Activated CD4-positive, alpha-beta T cell treated with anti-CD3 and anti-CD28 coated beads, Interleukin-2, amount 50 U/mL, for 16 hours (primary cell): Measurements from ENCODE around the gene MOB3C.

Experiments
- DNase-seq: peaks from one replicate; pipeline ENCODE4 v3.0.0-alpha.2; 2020

Gene MOB3C

DNA sequence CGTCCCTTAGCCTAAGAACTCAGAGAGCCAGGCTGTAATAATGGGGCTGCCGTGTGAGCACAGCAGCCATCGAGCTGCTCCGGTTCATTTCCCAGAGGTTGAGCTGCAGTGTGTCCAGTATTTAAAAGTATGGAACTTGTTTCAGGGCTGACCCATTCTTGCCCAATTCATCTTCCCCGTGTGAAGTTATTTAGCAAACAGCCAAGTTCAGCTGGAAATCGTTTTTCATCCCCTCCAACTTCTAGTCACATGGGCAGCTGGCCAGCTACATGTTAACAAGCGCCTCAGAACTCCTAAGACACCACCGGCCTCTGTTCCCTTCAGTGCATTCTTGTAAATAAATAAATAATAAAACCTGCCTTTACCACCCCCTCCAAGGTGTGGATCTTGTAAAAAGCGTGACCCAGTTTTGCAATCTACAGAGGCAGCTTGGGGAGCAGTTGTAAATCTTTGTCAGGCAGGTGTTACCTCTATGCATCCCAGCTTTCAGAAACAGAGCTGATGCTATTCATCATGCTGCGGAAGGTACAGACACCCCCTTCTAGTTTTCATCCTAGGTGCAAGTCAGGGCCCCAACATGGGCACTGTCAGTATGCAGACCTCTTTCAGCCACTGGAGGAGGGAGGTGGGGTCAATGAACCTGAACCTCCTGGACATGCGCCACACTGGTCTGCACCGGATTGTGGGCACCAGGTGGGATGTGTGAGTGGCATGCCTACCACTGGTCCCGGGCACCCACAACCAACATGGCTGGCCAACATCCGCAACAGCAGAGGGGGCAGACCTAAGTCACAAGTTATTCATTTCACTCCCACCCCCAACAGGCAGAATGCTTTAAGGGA, 46.5 kb downstream of the MOB3C start:
- DNase-seq, result no peak

DNA sequence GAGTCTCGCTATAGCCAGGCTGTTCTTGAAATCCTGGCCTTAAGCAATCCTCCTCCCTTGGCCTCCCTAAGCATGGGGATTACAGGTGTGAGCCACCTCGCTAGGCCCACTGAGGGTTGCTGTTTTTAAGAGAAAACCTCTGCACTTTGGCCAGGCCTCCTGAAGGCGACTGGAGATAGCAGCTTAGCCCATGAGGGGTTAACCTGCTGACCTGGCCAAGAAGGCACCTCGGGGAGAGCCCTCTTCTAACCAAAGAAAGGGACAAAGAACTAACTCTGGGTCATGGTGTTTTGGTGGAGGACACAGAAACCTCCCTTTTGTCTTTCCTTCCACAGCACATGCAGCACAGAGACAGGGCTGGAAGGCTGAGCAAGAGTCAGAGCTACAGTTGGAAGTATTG, 47.5 kb downstream of the MOB3C start:
- no peak for DNase-seq

DNA sequence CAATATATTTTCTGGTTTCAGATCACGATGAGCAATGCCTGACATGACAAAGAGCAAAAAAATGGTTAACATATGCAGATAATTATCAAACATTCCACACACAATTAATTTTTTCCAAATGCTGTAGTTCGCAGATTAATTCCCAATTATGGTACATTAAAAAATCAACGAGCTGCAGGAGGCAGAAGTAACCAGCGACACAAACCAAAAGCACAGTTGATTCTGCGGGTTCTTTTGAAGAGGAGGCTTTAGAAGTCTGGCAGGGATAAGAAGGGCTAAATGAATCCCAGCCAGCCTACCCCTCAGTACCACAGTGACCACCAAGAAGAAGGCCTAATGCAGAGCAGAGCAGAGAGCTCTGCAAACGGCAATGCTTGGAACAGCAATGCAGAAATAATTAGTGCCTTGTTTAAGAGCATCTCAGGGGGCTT, 48.1 kb downstream of the MOB3C start:
- DNase-seq, result no peak

DNA sequence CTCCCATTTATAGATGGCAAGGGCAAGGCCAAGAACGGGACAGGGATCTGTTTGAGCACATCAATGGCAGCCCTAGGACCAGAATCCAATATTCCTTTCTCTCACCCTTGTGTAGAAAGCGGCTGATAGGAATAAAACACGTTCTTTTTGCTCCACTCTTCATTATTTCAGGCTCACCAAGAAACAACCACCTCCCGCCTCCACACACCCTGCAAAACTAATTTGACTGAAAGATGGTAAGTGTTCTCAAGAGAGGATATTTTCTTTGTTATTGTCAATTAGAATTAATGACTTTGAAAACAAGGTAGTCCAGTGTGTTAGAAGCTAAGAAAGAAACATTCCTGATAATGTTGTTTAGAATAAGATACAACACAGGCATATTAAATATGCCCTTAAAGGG, 53.3 kb downstream of the MOB3C start:
- no peak for DNase-seq

DNA sequence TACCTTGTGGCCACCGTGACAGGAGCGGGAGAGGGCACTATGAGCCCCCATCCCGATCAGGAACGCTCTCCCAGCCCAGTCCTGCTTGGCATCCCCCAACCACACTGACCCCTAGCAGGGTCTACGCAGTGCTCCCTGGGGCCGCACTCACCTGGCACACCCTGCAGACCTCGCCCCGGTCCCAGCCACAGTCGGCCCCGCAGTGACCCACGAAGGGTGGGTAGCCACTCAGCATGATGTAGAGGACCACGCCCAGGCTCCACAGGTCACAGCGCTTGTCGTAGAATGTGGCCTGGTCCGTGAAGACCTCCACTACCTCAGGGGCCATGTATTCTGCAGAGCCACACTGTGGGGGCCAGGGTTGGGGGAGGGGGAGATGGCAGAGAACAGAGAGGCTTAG, 54.1 kb downstream of the MOB3C start:
- DNase-seq, result no peak

DNA sequence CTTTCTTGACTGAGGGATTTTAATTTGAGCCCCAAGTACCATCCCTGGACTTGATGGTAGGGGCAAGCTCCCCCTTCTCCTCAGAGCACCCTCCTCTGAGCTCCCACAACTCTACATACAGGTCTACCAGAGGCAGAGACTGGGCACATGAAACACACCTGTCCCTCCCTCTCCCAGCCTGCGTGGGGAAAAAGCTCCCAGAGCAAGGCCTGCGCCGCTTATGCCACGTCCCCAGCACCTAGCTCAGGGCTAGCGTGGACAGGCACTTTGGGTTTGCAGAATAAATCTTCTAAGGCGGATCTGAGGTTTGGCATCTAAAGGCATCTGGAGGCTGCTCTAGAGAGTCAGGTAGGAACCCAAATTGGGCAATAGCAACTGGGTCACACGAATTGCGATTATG, 57.6 kb downstream of the MOB3C start:
- DNase-seq, result no peak

DNA sequence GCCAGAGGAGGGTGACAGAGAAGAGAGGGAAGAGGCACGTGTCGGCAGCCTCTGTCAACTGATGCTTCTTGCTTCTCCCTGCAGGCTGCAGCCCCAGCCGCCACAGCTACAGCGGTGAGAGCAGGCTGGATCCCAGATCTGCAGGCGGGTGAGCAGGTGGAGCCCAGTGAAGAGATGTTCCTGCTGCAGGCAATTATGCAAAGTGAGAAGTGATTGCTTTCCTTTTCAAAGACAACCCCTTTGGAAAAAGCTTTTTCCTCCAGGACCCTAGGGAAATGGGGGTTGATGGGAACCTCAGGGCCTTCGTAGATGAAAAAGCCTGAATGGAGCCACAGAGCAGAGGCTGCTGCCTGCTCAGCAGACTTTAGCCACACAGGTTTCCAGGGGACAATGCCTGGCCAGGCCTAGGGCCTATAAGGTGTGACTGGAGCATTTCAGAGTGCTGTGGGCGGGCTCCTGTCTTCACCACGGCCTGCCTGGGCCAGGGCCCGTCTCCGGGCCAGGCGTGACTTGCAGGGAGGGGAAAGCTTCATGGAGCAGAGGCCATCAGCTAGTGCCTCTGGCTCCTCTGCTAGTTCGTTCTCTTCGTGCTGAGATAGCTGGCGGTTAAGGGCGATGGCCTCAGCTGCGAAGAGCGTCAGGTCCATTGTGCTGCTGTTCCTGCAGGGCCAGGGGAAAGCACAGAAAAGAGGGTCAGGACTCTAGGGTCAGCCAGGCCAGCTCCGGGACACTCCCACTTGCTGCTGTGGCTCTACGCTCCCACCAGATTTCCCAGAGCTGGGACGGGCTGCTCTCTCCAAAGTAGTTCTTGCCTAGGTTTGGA, 58.3 kb downstream of the MOB3C start:
- DNase-seq, result no peak
